Osteocyte (in vitro differentiated cells): Measurements from ENCODE around the gene SEC24C. TPM values are rescaled to one million over a fixed set of nuclear protein-coding genes. Genes with fewer than 3 reads are reported as not detected.

Experiments used
- DNase-seq: peaks from one replicate; pipeline ENCODE4 v3.0.0; 2021; ENCODE audit warnings: mixed read lengths; ENCODE audit not compliant: unreplicated experiment; ENCODE audit errors: extremely low spot score
- H3K27ac Mint-ChIP-seq: one replicate; pipeline ENCODE4 v1.8.0; 2021; ENCODE audit warnings: mild to moderate bottlenecking, mixed read lengths; ENCODE audit not compliant: unreplicated experiment
- H3K27me3 Mint-ChIP-seq: one replicate; pipeline ENCODE4 v1.8.0; 2021; ENCODE audit warnings: mixed read lengths; ENCODE audit not compliant: unreplicated experiment
- H3K36me3 Mint-ChIP-seq: one replicate; pipeline ENCODE4 v1.8.0; 2021; ENCODE audit warnings: mixed read lengths; ENCODE audit not compliant: unreplicated experiment
- H3K4me1 Mint-ChIP-seq: one replicate; pipeline ENCODE4 v1.8.0; 2021; ENCODE audit warnings: mixed read lengths; ENCODE audit not compliant: unreplicated experiment
- H3K4me3 Mint-ChIP-seq: one replicate; pipeline ENCODE4 v1.8.0; 2021; ENCODE audit warnings: mild to moderate bottlenecking, moderate library complexity, mixed read lengths; ENCODE audit not compliant: unreplicated experiment
- H3K9me3 Mint-ChIP-seq: one replicate; pipeline ENCODE4 v1.8.0; 2021; ENCODE audit warnings: mixed read lengths; ENCODE audit not compliant: unreplicated experiment
- CTCF ChIP-seq: fragments of 200-600 bp; sonication (generic); IDR thresholded peaks from 2 replicates; pipeline ENCODE4 v1.5.0; 2021; ENCODE audit warnings: antibody characterized with exemption, mild to moderate bottlenecking, moderate library complexity
- total RNA-seq: library from RNA; stranded (reverse); gene quantifications from 2 replicates; pipeline ENCODE4 v1.2.1, GENCODE V29; 2021

The SEC24C gene
- total RNA-seq, 1 donor from 2014 or later = 64.2 TPM

DNA sequence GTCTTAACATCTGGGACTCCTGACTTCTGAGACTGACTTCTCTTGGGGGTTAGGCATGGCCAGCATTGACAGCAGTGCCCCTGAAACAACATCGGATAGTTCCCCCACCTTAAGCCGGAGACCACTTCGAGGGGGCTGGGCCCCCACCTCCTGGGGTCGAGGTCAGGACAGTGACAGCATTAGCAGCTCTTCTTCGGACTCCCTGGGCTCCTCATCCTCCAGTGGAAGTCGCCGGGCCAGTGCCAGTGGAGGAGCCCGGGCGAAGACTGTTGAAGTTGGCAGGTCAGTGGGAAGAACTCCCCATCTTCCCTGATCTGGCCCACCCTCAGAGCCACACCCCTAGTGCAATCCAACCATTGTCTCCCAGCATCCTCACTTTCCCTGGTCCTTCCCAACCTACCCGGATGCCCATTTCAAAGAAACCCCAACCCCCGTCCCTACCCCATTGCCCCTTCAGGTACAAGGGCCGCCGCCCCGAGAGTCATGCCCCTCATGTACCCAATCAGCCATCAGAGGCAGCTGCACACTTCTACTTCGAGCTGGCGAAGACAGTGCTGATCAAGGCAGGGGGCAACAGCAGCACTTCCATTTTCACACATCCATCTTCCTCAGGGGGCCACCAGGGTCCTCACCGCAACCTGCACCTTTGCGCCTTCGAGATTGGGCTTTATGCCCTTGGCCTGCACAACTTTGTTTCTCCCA, 53.3 kb downstream of the SEC24C start:
- TF ChIP-seq CTCF = no peak
- H3K9me3 Mint-ChIP-seq = no peaks in the 10 kb centered on the region
- no peak overlapping the region for H3K4me3 Mint-ChIP-seq
- no peaks in the 10 kb centered on the region for H3K27me3 Mint-ChIP-seq
- no peaks in the 10 kb centered on the region for H3K4me1 Mint-ChIP-seq
- peaks cover 43% of the 10 kb centered on the region for H3K36me3 Mint-ChIP-seq
- no peak overlapping the region for H3K27ac Mint-ChIP-seq
- no peak for DNase-seq

- Mint-ChIP-seq H3K36me3 (peaks cover 40% of the 10 kb centered on the region), H3K27me3 (no peaks in the 10 kb centered on the region), H3K4me3 (no peak overlapping the region), H3K4me1 (no peaks in the 10 kb centered on the region), H3K27ac (no peak overlapping the region), H3K9me3 (no peaks in the 10 kb centered on the region)
- no peak for TF ChIP-seq CTCF
- no peak for DNase-seq
Measured at GRCh38 chr10:73798087-73798486, 53.9 kb downstream of the SEC24C start.

DNA sequence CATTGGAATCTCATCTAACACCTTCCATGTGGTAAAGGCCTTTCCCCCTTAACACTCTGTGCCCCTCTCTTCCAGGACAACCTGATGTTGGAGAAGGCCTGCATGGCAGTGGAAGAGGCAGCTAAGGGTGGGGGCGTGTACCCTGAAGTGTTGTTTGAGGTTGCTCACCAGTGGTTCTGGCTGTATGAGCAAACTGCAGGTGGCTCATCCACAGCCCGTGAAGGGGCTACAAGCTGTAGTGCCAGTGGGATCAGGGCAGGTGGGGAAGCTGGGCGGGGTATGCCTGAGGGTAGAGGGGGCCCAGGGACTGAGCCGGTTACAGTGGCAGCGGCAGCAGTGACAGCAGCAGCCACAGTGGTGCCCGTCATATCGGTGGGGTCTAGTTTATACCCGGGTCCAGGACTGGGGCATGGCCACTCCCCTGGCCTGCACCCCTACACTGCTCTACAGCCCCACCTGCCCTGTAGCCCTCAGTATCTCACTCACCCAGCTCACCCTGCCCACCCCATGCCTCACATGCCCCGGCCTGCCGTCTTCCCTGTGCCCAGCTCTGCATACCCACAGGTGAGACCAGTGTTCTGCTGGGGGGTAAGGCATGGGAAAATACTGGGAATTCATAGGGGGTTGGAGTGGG, 54.9 kb downstream of the SEC24C start:
- Mint-ChIP-seq H3K27ac (no peak overlapping the region), H3K36me3 (peaks cover 40% of the 10 kb centered on the region), H3K9me3 (no peaks in the 10 kb centered on the region), H3K4me1 (no peaks in the 10 kb centered on the region), H3K27me3 (no peaks in the 10 kb centered on the region), H3K4me3 (no peak overlapping the region)
- no peak for DNase-seq
- TF ChIP-seq CTCF = no peak

GRCh38 chr10:73799899-73800559, 55.9 kb downstream of the SEC24C start:
- Mint-ChIP-seq H3K27ac (no peak overlapping the region), H3K4me3 (no peak overlapping the region), H3K4me1 (no peaks in the 10 kb centered on the region), H3K9me3 (no peaks in the 10 kb centered on the region), H3K36me3 (peaks cover 33% of the 10 kb centered on the region), H3K27me3 (no peaks in the 10 kb centered on the region)
- DNase-seq = no peak
- no peak for TF ChIP-seq CTCF

DNA sequence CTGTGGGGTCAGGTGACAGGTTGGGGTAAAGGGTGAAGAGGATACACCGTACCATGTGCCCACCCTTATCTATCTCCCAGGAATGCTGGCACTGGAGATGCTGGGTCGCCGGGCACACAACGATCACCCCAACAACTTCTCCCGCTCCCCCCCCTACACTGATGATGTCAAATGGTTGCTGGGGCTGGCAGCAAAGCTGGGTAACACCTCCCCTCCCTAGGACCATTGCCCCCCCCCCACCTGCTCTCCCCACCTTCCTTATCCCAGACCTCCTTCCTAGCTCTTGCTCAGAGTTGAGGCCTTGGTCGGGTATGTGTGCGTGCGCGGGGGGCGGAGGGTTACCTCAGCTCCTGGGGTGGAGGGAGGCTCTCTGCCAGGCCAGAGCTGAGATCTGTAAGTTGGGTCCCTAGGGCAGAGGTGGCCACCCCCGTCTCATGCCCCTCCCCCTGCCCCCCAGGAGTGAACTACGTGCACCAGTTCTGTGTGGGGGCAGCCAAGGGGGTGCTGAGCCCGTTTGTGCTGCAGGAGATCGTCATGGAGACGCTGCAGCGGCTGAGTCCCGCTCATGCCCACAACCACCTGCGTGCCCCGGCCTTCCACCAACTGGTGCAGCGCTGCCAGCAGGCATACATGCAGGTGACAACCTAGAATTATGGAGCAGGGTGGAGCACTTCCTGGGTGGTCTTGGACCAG, 56.5 kb downstream of the SEC24C start:
- Mint-ChIP-seq H3K4me1 (no peaks in the 10 kb centered on the region), H3K9me3 (no peaks in the 10 kb centered on the region), H3K36me3 (peaks cover 33% of the 10 kb centered on the region), H3K27ac (no peak overlapping the region), H3K27me3 (no peaks in the 10 kb centered on the region), H3K4me3 (no peak overlapping the region)
- no peak for DNase-seq
- TF ChIP-seq CTCF = no peak
